Heart left ventricle (tissue), 16 donors: ENCODE data around the gene LRBA. TPM values are rescaled to one million over a fixed set of nuclear protein-coding genes. Genes with fewer than 3 reads are reported as not detected.

Experiments used
- ATAC-seq, 4 donors: fragments of 200-7000 bp; cut with Tn5 transposase; one replicate each; pipeline ENCODE4 v1.9.1; 2020 to 2022; ENCODE audit warnings: moderate library complexity in 4 of 4, mild to moderate bottlenecking in 3 of 4, moderate number of reproducible peaks in 1 of 4
- DNase-seq, 5 donors: peaks; one replicate each; pipeline ENCODE4 v3.0.0-alpha.2; 2020
- H3K27ac ChIP-seq, 12 donors: fragments of 200-600 bp; sonication (generic) in 4 of 12; one replicate each; pipeline versions ENCODE4 v1.5.0 to v1.8.0; 2016 to 2022; ENCODE audit warnings: mild to moderate bottlenecking in 2 of 12
- H3K27me3 ChIP-seq, 9 donors: fragments of 200-600 bp; sonication (generic) in 2 of 9; one replicate each; pipeline versions ENCODE4 v1.5.1 to v1.8.0; 2016 to 2022; ENCODE audit warnings: mild to moderate bottlenecking in 3 of 9
- H3K36me3 ChIP-seq, 9 donors: fragments of 200-600 bp; sonication (generic) in 2 of 9; one replicate each; pipeline versions ENCODE4 v1.5.0 to v1.8.0; 2018 to 2022; ENCODE audit warnings: mild to moderate bottlenecking in 2 of 9
- H3K4me1 ChIP-seq, 12 donors: fragments of 200-600 bp; sonication (generic) in 4 of 12; one replicate each; pipeline versions ENCODE4 v1.5.0 to v1.8.0; 2016 to 2022; ENCODE audit warnings: mild to moderate bottlenecking in 3 of 12
- H3K4me3 ChIP-seq, 12 donors: fragments of 200-600 bp; sonication (generic) in 4 of 12; one replicate each; pipeline versions ENCODE4 v1.5.0 to v1.8.0; 2017 to 2022; ENCODE audit warnings: mild to moderate bottlenecking in 9 of 12, moderate library complexity in 4 of 12
- H3K9me3 ChIP-seq, 12 donors: fragments of 200-600 bp; sonication (generic) in 4 of 12; one replicate each; pipeline versions ENCODE4 v1.5.0 to v1.8.0; 2016 to 2022; ENCODE audit warnings: mild to moderate bottlenecking in 1 of 12
- POLR2A ChIP-seq, 2 donors: fragments of 450-650 bp; IDR thresholded peaks; one replicate each; pipeline ENCODE4 v1.6.1; 2017; ENCODE audit warnings: antibody characterized with exemption in 2 of 2, mild to moderate bottlenecking in 2 of 2, moderate library complexity in 2 of 2
- WGBS, 4 donors: extraction: QIAGEN DNeasy Blood & Tissue Kit in 2 of 4; methylation state at CpG; one replicate each; pipeline versions ENCODE4 v1.1.5 to v1.1.7; 2013 to 2018; 5-methylcytosine and 5-hydroxymethylcytosine counted together
- intact Hi-C, 10 donors: fragments of 100-400 bp; cut with DNase I; formaldehyde crosslinking; loops; one replicate each; pipeline versions ENCODE4 v1.11.1 to v1.14.2; 2022
- polyA plus RNA-seq, 2 donors: library from polyadenylated mRNA; stranded (reverse); fragments of 200-250 nt; gene quantifications; one replicate each; pipeline ENCODE4 v1.2.3, GENCODE V29; 2013
- total RNA-seq, 9 donors: library from RNA; depleted of rRNA in 2 of 9; stranded (reverse); fragments of >200 nt in 2 of 9; fragmentation: NEBNext Ultra II Directional in 3 of 9; extraction: Animal tissue kit (Norgen Biotek cat#: 25700) in 3 of 9; gene quantifications; one replicate each; pipeline versions ENCODE4 v1.1.0 to v1.2.4, GENCODE V29; 2016 to 2023
- TF ChIP-seq, protein P1 (sequence below), 12 donors: fragments of 200-600 bp; sonication (generic) in 4 of 12; IDR thresholded peaks; one replicate each; pipeline versions ENCODE4 v1.5.0 to v1.8.0; 2018 to 2022; ENCODE audit warnings: antibody characterized with exemption in 12 of 12, mild to moderate bottlenecking in 5 of 12
- donor health status: ischemic (EF 13 %, LVEDD 7.1; RV severe dilation, severe dysfunction).
- donor health status: healthy with polysubstance abuse.
- donor health status: DM: no; HTN: yes; CAD: no.
- donor health status: DM: no; HTN: no; CAD: no.
- donor health status: ischemic (EF 25% LVEDD 6.9; RV normal size, moderate dysfunction).
- donor health status: ischemic (EF 25% LVEDD 5.7; RV mildly dilated, moderate dysfunction).
- donor health status: healthy.
- donor health status: DM: yes; HTN: yes; CAD: no.
- donor health status: ischemic (EF 35%, LVEDD 5.7; RV mildly dilated, moderate dysfunction).
- donor health status: nonischemic (EF 11% LVEDD 7.7; RV severe dilation, severe dysfunction).
- donor health status: DM: yes; HTN: yes; CAD: no.
- donor health status: PGD.
- donor health status: ischemic (EF 29% LVEDD 5.4; RV normal size, mild dysfunction).
- donor health status: nonischemic (EF 23%, LVEDD 6.1; RV moderate dilation, normal function).

The LRBA gene
- total and polyA plus RNA-seq, 11 donors: 6.5 to 35.1 (median 22.6) TPM

DNA sequence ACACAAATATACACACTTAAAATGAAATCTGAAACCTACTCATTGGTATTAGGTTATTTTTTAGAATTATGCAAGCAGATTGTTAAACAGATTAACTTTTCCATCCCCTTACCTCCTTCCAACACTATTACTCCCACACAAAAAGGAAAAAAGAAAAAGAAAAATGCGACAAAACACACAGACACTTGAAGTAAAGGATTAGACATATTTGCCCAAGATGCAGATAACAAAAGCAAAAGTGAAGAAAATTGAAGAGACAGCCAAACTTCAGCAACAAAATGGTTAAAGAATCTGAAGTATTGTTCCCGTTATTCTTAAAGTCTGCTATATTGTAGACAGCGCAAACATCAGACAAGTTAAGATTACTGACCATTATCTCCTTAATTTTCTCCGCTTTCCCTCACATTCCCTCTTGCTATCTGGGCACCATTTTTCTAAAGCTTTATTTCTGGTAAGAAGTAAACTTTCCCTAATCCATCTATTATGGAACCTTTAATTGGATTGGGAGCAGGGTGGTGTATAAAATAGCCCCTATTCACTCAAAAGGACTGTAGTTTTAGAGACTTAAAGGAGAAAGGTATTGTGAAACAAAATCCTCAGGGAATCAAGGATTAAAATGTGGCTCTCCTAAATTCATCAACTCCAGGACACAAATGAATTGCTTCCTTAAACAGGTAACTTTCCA, 467.8 kb downstream of the LRBA start:
- Histone ChIP-seq H3K4me3 (no peak overlapping the region), H3K36me3 (no peaks in the 10 kb centered on the region), H3K4me1 (no peaks in the 10 kb centered on the region), H3K9me3 (no peaks in the 10 kb centered on the region), H3K27ac (no peak overlapping the region), H3K27me3 (no peaks in the 10 kb centered on the region)
- DNase-seq: no peak
- no peak for ATAC-seq
- 75 to 83% (median 80%) methylated on average over 4 of the region's 4 CpGs for WGBS, 4 donors
- intact Hi-C loops: no loop called here
- TF ChIP-seq POLR2A (IDR thresholded peaks at IDR 0.05): no peak
- TF ChIP-seq, protein P1, sequence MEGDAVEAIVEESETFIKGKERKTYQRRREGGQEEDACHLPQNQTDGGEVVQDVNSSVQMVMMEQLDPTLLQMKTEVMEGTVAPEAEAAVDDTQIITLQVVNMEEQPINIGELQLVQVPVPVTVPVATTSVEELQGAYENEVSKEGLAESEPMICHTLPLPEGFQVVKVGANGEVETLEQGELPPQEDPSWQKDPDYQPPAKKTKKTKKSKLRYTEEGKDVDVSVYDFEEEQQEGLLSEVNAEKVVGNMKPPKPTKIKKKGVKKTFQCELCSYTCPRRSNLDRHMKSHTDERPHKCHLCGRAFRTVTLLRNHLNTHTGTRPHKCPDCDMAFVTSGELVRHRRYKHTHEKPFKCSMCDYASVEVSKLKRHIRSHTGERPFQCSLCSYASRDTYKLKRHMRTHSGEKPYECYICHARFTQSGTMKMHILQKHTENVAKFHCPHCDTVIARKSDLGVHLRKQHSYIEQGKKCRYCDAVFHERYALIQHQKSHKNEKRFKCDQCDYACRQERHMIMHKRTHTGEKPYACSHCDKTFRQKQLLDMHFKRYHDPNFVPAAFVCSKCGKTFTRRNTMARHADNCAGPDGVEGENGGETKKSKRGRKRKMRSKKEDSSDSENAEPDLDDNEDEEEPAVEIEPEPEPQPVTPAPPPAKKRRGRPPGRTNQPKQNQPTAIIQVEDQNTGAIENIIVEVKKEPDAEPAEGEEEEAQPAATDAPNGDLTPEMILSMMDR (IDR thresholded peaks at IDR 0.05): no peak

DNA sequence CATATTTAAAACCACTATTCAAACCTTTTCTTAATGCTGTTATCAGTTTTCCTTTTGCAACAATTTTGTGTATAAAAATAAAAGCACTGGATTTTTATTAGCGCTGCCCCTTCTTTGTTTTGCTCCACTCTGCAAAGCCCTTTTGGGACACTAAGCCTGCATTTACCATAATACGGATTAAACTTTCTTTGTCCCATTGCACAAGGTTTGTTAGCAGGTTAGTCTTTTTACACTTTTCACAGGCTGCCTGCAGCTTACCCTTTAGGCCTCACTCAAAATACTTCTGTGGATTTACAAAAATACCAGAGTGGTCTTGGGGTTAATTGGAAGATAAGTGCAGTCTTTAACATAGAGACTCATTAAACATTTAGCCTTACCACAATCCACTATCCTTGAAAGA, 468.8 kb downstream of the LRBA start:
- Histone ChIP-seq H3K9me3 (no peaks in the 10 kb centered on the region), H3K4me1 (peaks cover 0 to 3% (median 0%) of the 10 kb centered on the region in 12 donors), H3K4me3 (no peak overlapping the region), H3K27me3 (no peaks in the 10 kb centered on the region), H3K36me3 (no peaks in the 10 kb centered on the region), H3K27ac (no peak overlapping the region)
- no peak for TF ChIP-seq POLR2A (IDR thresholded peaks at IDR 0.05)
- TF ChIP-seq, protein P1 (IDR thresholded peaks at IDR 0.05): no peak
- intact Hi-C loops: no loop called here
- WGBS, 4 donors: 96 to 99% (median 97%) methylated on average over 2 of the region's 2 CpGs
- no peak for DNase-seq
- ATAC-seq: no peak

DNA sequence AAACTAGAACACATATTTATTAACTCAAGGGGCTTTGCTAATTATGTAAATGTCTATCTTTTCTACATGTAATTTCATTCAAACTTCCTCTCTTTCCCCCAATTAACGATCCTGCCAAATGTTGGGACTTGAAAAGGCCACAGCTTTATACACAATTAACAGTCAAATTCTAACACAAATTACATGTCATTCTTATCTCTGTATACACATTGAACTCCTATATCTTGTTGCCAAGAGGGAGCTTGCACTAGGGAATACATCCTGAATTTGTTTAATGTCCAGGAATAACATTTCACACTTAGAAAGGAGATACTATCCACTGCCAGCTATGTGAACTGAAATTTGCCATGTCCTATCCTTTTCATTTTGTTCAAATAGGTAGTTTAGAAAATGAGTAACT, 472.0 kb downstream of the LRBA start:
- ATAC-seq (no peak), DNase-seq (no peak)
- Histone ChIP-seq H3K27ac (no peak overlapping the region), H3K27me3 (no peaks in the 10 kb centered on the region), H3K4me1 (peaks cover 0 to 3% (median 0%) of the 10 kb centered on the region in 12 donors), H3K9me3 (no peaks in the 10 kb centered on the region), H3K36me3 (no peaks in the 10 kb centered on the region), H3K4me3 (no peak overlapping the region)
- WGBS, 4 donors: 55 to 58% (median 57%) methylated on average over 1 of the region's 1 CpG
- intact Hi-C loops: no loop called here
- TF ChIP-seq, protein P1 (IDR thresholded peaks at IDR 0.05): no peak
- TF ChIP-seq POLR2A (IDR thresholded peaks at IDR 0.05): no peak

DNA sequence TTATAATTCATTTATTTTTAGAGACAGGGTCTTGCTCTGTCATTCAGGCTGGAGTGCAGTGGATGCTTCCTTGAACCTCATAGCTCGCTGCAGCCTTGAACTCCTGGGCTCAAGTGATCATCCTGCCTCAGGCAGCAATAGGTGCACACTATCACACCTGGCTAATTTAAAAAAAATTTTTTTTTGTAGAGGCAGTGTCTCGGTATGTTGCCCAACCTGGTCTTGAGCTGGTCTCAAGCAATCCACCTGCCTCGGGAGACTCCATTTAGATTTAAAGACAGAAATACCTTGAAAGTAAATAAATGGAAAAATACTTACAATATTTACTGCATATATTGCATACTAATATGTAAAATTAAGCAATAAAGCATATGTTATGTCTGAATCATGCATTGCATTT, 473.4 kb downstream of the LRBA start:
- no peak for DNase-seq
- Histone ChIP-seq H3K4me3 (no peak overlapping the region), H3K27me3 (no peaks in the 10 kb centered on the region), H3K36me3 (no peaks in the 10 kb centered on the region), H3K9me3 (peaks cover 0 to 9% (median 0%) of the 10 kb centered on the region in 12 donors), H3K4me1 (peaks cover 0 to 3% (median 0%) of the 10 kb centered on the region in 12 donors), H3K27ac (no peak overlapping the region)
- ATAC-seq: no peak
- WGBS, 4 donors: 97 to 99% (median 98%) methylated on average over 3 of the region's 3 CpGs
- intact Hi-C loops: no loop called here
- TF ChIP-seq POLR2A (IDR thresholded peaks at IDR 0.05): no peak

DNA sequence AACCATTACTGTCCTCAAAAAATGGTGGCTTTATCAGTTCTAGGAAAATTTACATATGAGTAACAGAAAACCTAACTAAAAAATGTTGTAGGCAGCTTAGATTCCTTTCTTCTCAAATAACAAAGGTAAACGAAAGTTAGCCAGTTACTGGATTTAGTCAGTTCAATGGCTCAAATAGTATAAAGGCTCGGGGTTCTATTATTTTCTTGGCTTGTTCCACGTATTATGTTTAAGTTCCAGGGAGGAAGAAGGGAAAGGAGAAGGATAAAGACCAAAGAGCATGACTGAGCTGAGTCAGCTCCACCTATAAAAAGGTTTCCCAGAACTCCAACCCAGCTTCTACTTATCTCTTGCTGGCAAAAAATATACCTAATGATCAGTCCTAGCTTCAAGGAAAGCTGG, 474.1 kb downstream of the LRBA start:
- H3K4me3 ChIP-seq: no peak overlapping the region
- intact Hi-C loops: no loop called here
- no peaks in the 10 kb centered on the region for H3K36me3 ChIP-seq
- peaks cover 0 to 9% (median 0%) of the 10 kb centered on the region in 12 donors for H3K9me3 ChIP-seq
- no peak for TF ChIP-seq POLR2A (IDR thresholded peaks at IDR 0.05)
- TF ChIP-seq, protein P1 (IDR thresholded peaks at IDR 0.05): no peak
- 72 to 83% (median 77%) methylated on average over 3 of the region's 3 CpGs for WGBS, 4 donors
- H3K27me3 ChIP-seq: no peaks in the 10 kb centered on the region
- peaks cover 0 to 3% (median 0%) of the 10 kb centered on the region in 12 donors for H3K4me1 ChIP-seq
- DNase-seq (no peak), ATAC-seq (peak in 1 of 4 donors; percentile 46)
- no peak overlapping the region for H3K27ac ChIP-seq
